ENCODE data around the gene SND1.

SND1 gene

GRCh38 chr7:127979113-127979727 lies 327.2 kb downstream of the SND1 start:
- H3K4me3 ChIP-seq (ENCODE audit: low read length), result no peak overlapping the region
- TF ChIP-seq CTCF (conservative IDR thresholded peaks at IDR 0.05; ENCODE audit: low read length), result no peak

GRCh38 chr7:127979728-127980126 lies 327.7 kb downstream of the SND1 start:
- H3K4me3 ChIP-seq (ENCODE audit: low read length), result no peak overlapping the region
- DNase-seq (ENCODE audit: low read depth), result no peak
- TF ChIP-seq CTCF (conservative IDR thresholded peaks at IDR 0.05; ENCODE audit: low read length), result no peak

More at GRCh38 chr7:127979113-127979727, 327.2 kb downstream of the SND1 start:
- no peak for DNase-seq (ENCODE audit: low read depth)

GRCh38 chr7:127980901-127981300 lies 328.9 kb downstream of the SND1 start:
- no peak for DNase-seq (ENCODE audit: low read depth)
- H3K4me3 ChIP-seq (ENCODE audit: low read length), result no peak overlapping the region
- no peak for TF ChIP-seq CTCF (conservative IDR thresholded peaks at IDR 0.05; ENCODE audit: low read length)

GRCh38 chr7:127981965-127982364 lies 330.0 kb downstream of the SND1 start:
- TF ChIP-seq CTCF (conservative IDR thresholded peaks at IDR 0.05; ENCODE audit: low read length), result no peak

GRCh38 chr7:127983804-127984332 lies 331.9 kb downstream of the SND1 start:
- TF ChIP-seq CTCF (conservative IDR thresholded peaks at IDR 0.05; ENCODE audit: low read length), result no peak
- DNase-seq (ENCODE audit: low read depth), result no peak
- no peak overlapping the region for H3K4me3 ChIP-seq (ENCODE audit: low read length)

More at GRCh38 chr7:127981965-127982364, 330.0 kb downstream of the SND1 start:
- no peak overlapping the region for H3K4me3 ChIP-seq (ENCODE audit: low read length)
- no peak for DNase-seq (ENCODE audit: low read depth)

GRCh38 chr7:127986581-127987521 lies 334.9 kb downstream of the SND1 start:
- DNase-seq (ENCODE audit: low read depth), result no peak
- TF ChIP-seq CTCF (conservative IDR thresholded peaks at IDR 0.05; ENCODE audit: low read length), result no peak
- no peak overlapping the region for H3K4me3 ChIP-seq (ENCODE audit: low read length)
